ENCODE measurements around the gene JOSD1. TPM values are rescaled to one million over a fixed set of nuclear protein-coding genes. Genes with fewer than 3 reads are reported as not detected.

Gene JOSD1
- total RNA-seq, 2 donors from 2014 or later = 144 to 161 TPM

DNA sequence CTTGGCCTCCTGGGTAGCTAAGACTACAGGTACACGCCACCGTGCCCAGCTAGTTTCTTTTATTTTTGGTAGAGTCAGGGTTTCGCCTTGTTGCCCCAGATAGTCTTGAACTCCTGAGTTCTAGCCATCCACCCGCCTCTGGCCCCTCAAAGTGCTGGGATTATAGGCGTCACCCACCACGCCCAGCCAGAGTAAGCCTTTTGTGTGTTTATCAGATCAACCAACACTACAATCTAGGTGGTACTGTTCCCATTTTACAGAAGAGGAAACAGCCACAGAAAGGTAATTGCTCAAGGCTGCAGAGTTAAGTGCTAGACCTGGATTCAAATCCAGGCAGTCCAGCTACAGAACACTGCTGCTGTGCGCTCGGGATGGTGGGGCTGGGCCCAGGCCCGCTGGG, 15.8 kb downstream of the JOSD1 start:
- no peak overlapping the region for H3K27ac Mint-ChIP-seq

GRCh38 chr22:38681582-38682335, 19.0 kb downstream of the JOSD1 start, which contains the start of gene TOMM22:
Gene TOMM22 (plus strand): TSS chr22:38681957. CDS start chr22:38681979, 22 bp downstream.
- Mint-ChIP-seq H3K27ac (peak within 1 kb of the TSS; percentile 93), H3K4me3 (peak within 1 kb of the TSS; percentile 89 to 94), H3K27me3 (ENCODE audit: low read depth) (no peaks in the 10 kb centered on the region), H3K36me3 (ENCODE audit: insufficient read depth in 2 of 2) (peaks cover 12% of the 10 kb centered on the region in 2 donors), H3K9me3 (no peaks in the 10 kb centered on the region), H3K4me1 (ENCODE audit: low read depth) (peaks cover 30% of the 10 kb centered on the region)
- ATAC-seq (replicated peaks in 1 of 2) (peak; percentile 99), DNase-seq (peak; percentile 90 to 92)

More for the DNA sequence above, 15.8 kb downstream of the JOSD1 start:
- peaks cover 30% of the 10 kb centered on the region for H3K4me1 Mint-ChIP-seq (ENCODE audit: low read depth)
- H3K36me3 Mint-ChIP-seq (ENCODE audit: insufficient read depth in 2 of 2) = peaks cover 14 to 17% of the 10 kb centered on the region in 2 donors
- H3K9me3 Mint-ChIP-seq = no peaks in the 10 kb centered on the region
- ATAC-seq (replicated peaks in 1 of 2) (no peak), DNase-seq (no peak)
- no peak overlapping the region for H3K4me3 Mint-ChIP-seq
- no peaks in the 10 kb centered on the region for H3K27me3 Mint-ChIP-seq (ENCODE audit: low read depth)

GRCh38 chr22:38675833-38676232, 24.9 kb downstream of the JOSD1 start:
- Mint-ChIP-seq H3K4me3 (no peak overlapping the region), H3K27ac (no peak overlapping the region), H3K36me3 (ENCODE audit: insufficient read depth in 2 of 2) (peaks cover 2 to 7% of the 10 kb centered on the region in 2 donors), H3K9me3 (peaks cover 0 to 2% of the 10 kb centered on the region in 2 donors), H3K4me1 (ENCODE audit: low read depth) (peaks cover 6% of the 10 kb centered on the region), H3K27me3 (ENCODE audit: low read depth) (no peaks in the 10 kb centered on the region)
- DNase-seq = no peak
- no peak for ATAC-seq (replicated peaks in 1 of 2)

- Mint-ChIP-seq H3K9me3 (peaks cover 0 to 2% of the 10 kb centered on the region in 2 donors), H3K4me3 (no peak overlapping the region), H3K27ac (no peak overlapping the region), H3K4me1 (ENCODE audit: low read depth) (no peaks in the 10 kb centered on the region), H3K36me3 (ENCODE audit: insufficient read depth in 2 of 2) (peaks cover 2 to 10% of the 10 kb centered on the region in 2 donors), H3K27me3 (ENCODE audit: low read depth) (no peaks in the 10 kb centered on the region)
- DNase-seq (no peak), ATAC-seq (replicated peaks in 1 of 2) (no peak)
Observed at GRCh38 chr22:38674888-38675287, 25.9 kb downstream of the JOSD1 start.

GRCh38 chr22:38657045-38657909, 43.5 kb downstream of the JOSD1 start:
- Mint-ChIP-seq H3K36me3 (ENCODE audit: insufficient read depth in 2 of 2) (no peaks in the 10 kb centered on the region), H3K9me3 (no peaks in the 10 kb centered on the region), H3K27me3 (ENCODE audit: low read depth) (no peaks in the 10 kb centered on the region), H3K27ac (peak overlapping the region; percentile 9), H3K4me1 (ENCODE audit: low read depth) (peaks cover 17% of the 10 kb centered on the region), H3K4me3 (peak overlapping the region; percentile 85 to 88)
- peak in 1 of 2 donors; percentile 42 for ATAC-seq (replicated peaks in 1 of 2)
- peak; percentile 51 to 54 for DNase-seq

GRCh38 chr22:38656256-38657044, 44.3 kb downstream of the JOSD1 start, which contains the start of the genes CBY1 and FAM227A:
Gene CBY1 (plus strand): TSS chr22:38656638. CDS start chr22:38668055, 11,417 bp downstream.
Gene FAM227A (minus strand): TSS chr22:38656392. CDS start chr22:38650168, 6,224 bp downstream.
- H3K27me3 Mint-ChIP-seq (ENCODE audit: low read depth) = no peaks in the 10 kb centered on the region
- ATAC-seq (replicated peaks in 1 of 2) (peak; percentile 88), DNase-seq (peak; percentile 89 to 91)
- H3K4me1 Mint-ChIP-seq (ENCODE audit: low read depth) = peaks cover 17% of the 10 kb centered on the region
- H3K27ac Mint-ChIP-seq = peak within 1 kb of the TSS; percentile 84
- H3K9me3 Mint-ChIP-seq = no peaks in the 10 kb centered on the region
- H3K36me3 Mint-ChIP-seq (ENCODE audit: insufficient read depth in 2 of 2) = no peaks in the 10 kb centered on the region
- peak within 1 kb of the TSS; percentile 85 to 88 for H3K4me3 Mint-ChIP-seq

- peak overlapping the region; percentile 24 for H3K27ac Mint-ChIP-seq
- H3K4me3 Mint-ChIP-seq = peak overlapping the region; percentile 85 to 88
Observed at GRCh38 chr22:38655519-38656255, 45.1 kb downstream of the JOSD1 start.

DNA sequence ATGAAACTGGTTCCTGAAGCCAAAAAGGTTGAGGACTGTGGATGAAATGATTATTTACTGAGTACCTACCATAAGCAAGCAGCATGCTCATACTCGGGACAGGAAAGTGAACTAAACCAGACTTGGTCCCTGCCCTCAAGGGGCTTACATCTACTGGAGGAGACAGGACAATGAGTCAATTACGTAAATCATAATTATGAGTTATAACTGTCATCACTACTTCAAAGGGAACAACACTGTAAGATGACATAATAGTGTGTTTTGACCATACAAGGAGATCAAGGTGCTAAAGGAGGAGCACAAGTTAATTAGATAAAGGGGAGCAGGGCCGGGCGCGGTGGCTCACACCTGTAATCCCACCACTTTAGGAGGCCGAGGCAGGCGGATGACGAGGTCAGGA, 47.0 kb downstream of the JOSD1 start:
- ATAC-seq (replicated peaks in 1 of 2) = no peak
- H3K36me3 Mint-ChIP-seq (ENCODE audit: insufficient read depth in 2 of 2) = no peaks in the 10 kb centered on the region
- H3K4me3 Mint-ChIP-seq = no peak overlapping the region
- no peak overlapping the region for H3K27ac Mint-ChIP-seq
- no peaks in the 10 kb centered on the region for H3K27me3 Mint-ChIP-seq (ENCODE audit: low read depth)
- H3K9me3 Mint-ChIP-seq = no peaks in the 10 kb centered on the region
- no peak for DNase-seq
- peaks cover 16% of the 10 kb centered on the region for H3K4me1 Mint-ChIP-seq (ENCODE audit: low read depth)

More at GRCh38 chr22:38655519-38656255, 45.1 kb downstream of the JOSD1 start:
- no peaks in the 10 kb centered on the region for H3K36me3 Mint-ChIP-seq (ENCODE audit: insufficient read depth in 2 of 2)
- H3K27me3 Mint-ChIP-seq (ENCODE audit: low read depth) = no peaks in the 10 kb centered on the region
- DNase-seq (no peak), ATAC-seq (replicated peaks in 1 of 2) (no peak)
- peaks cover 17% of the 10 kb centered on the region for H3K4me1 Mint-ChIP-seq (ENCODE audit: low read depth)
- H3K9me3 Mint-ChIP-seq = no peaks in the 10 kb centered on the region

- no peak overlapping the region for H3K4me3 Mint-ChIP-seq
- ATAC-seq (replicated peaks in 1 of 2) (no peak), DNase-seq (no peak)
- H3K27me3 Mint-ChIP-seq (ENCODE audit: low read depth) = no peaks in the 10 kb centered on the region
- no peak overlapping the region for H3K27ac Mint-ChIP-seq
- H3K4me1 Mint-ChIP-seq (ENCODE audit: low read depth) = peaks cover 7% of the 10 kb centered on the region
- no peaks in the 10 kb centered on the region for H3K36me3 Mint-ChIP-seq (ENCODE audit: insufficient read depth in 2 of 2)
- no peaks in the 10 kb centered on the region for H3K9me3 Mint-ChIP-seq
Observed at GRCh38 chr22:38652859-38653258, 47.9 kb downstream of the JOSD1 start.

- H3K4me1 Mint-ChIP-seq (ENCODE audit: low read depth) = no peaks in the 10 kb centered on the region
- no peaks in the 10 kb centered on the region for H3K9me3 Mint-ChIP-seq
- H3K36me3 Mint-ChIP-seq (ENCODE audit: insufficient read depth in 2 of 2) = no peaks in the 10 kb centered on the region
- no peak for ATAC-seq (replicated peaks in 1 of 2)
- H3K4me3 Mint-ChIP-seq = no peak overlapping the region
- no peak for DNase-seq
- H3K27ac Mint-ChIP-seq = no peak overlapping the region
- no peaks in the 10 kb centered on the region for H3K27me3 Mint-ChIP-seq (ENCODE audit: low read depth)
Observed at GRCh38 chr22:38649841-38650522, 50.8 kb downstream of the JOSD1 start.

DNA sequence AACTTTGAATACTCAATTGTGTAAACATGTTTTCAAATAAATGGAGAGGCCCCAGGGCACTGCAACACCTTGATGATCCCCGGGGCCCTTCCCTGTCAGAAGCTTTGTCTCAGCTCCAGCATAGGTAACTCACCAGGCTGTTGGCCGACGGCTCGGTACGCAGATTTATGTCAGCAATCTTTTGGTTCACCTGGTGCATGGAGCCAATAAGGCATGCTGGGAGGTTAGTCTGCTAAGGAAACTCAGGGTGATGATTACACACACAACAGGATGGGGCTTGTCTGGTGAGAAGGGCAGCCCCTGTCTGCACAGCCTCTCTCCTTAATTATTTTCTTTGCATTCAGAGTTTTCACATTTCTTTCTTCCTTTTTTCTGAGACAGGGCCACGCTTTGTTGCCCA, 55.3 kb downstream of the JOSD1 start:
- DNase-seq (no peak), ATAC-seq (replicated peaks in 1 of 2) (no peak)
- Mint-ChIP-seq H3K36me3 (ENCODE audit: insufficient read depth in 2 of 2) (no peaks in the 10 kb centered on the region), H3K4me1 (ENCODE audit: low read depth) (no peaks in the 10 kb centered on the region), H3K27ac (no peak overlapping the region), H3K27me3 (ENCODE audit: low read depth) (no peaks in the 10 kb centered on the region), H3K9me3 (no peaks in the 10 kb centered on the region), H3K4me3 (no peak overlapping the region)

All from activated T-cell treated with anti-CD3 and anti-CD28 coated beads, Interleukin-2, amount 50 U/mL, for 72 hours (primary cell).